AG04450 (cell line): ENCODE results near the gene SEPTIN8. TPM values are rescaled to one million over a fixed set of nuclear protein-coding genes. Genes with fewer than 3 reads are reported as not detected.

Source experiments
- CTCF ChIA-PET: fragments of 300-600, 350-600 bp; formaldehyde crosslinking; extraction: SDS; loops from one replicate; lab custom pipeline; 2022; ENCODE audit warnings: antibody characterized with exemption, inconsistent platforms; lab: Charles Lee
- POLR2A ChIA-PET: fragments of 350-600 bp; formaldehyde crosslinking; extraction: SDS; loops from one replicate; lab custom pipeline; 2021; ENCODE audit warnings: antibody characterized with exemption, inconsistent platforms; lab: Yijun Ruan, JAX
- DNase-seq: peaks from one replicate; pipeline ENCODE4 v3.0.0-alpha.2; 2011; ENCODE audit warnings: low read depth, low spot score
- H3K27ac ChIP-seq: one replicate; pipeline ENCODE4 v1.5.1; 2012; ENCODE audit warnings: low read depth, low read length, control low read depth
- H3K27me3 ChIP-seq: one replicate; pipeline ENCODE4 v1.6.0; 2012; ENCODE audit warnings: low read length; ENCODE audit not compliant: control insufficient read depth, insufficient read depth
- H3K4me3 ChIP-seq: 2 replicates; pipeline ENCODE4 v1.5.1; 2011; ENCODE audit warnings: mild to moderate bottlenecking, low read depth, low read length, control low read depth
- H3K9me3 ChIP-seq: 2 replicates; pipeline ENCODE4 v1.5.1; 2012; ENCODE audit warnings: low read length; ENCODE audit not compliant: control insufficient read depth, insufficient read depth
- polyA plus RNA-seq: library from polyadenylated mRNA; depleted of rRNA; stranded (reverse); fragments of >200 nt; gene quantifications from 2 replicates; pipeline ENCODE4 v1.2.3, GENCODE V29; 2011
- TF ChIP-seq, protein P1 (sequence below): IDR thresholded peaks from 2 replicates; pipeline ENCODE4 v1.5.1; 2011; ENCODE audit warnings: low read depth, low read length, control low read depth, inconsistent platforms

Gene SEPTIN8
- polyA plus RNA-seq, 1 experiment, result 62.4 TPM

DNA sequence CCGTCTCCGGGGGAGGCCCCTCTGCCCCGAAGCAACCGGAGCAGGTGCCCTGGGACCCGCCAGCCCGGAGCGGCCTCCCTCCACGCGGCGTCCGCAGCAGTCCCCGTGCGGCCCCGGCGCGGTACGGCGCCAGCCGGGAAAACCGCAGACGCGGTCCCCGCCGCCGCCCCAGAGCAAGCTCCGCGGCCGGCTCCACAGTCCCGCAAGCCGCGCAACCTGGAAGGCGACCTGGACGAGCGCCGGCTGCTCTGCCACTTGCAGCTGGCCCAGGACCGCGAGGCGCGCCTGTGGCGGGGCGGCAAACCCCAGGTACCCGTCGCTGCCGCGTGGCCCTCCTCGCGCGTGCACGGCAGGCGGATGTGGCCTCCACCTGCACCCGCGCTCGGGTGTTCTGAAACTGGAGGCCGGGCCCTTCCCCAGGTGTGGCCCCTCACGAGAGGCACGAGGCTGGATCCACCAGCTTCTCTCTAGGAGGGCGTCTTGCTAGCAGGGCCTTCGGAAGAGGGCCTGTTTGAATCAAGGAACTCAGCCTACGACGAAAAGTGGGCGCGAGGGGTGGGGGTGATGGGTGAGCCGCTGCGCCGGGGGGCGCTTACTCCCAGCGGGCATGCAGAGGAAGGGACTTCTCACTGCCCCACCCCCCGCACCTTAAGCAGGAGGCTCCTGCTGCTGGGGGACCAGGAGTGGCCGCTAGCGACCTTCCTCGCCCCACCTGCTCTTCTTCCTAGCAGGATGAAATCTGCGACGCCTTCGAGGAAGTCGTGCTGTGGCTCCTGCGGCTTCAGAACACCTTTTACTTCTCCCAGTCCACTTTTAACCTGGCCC is 29.2 kb downstream of the SEPTIN8 start:
- DNase-seq, result no peak
- Histone ChIP-seq H3K4me3 (peak overlapping the region; percentile 35; the same call in 1 of the 2 replicates), H3K9me3 (peaks cover 4% of the 10 kb centered on the region; the same call in 1 of the 2 replicates), H3K27me3 (peaks cover 44% of the 10 kb centered on the region), H3K27ac (no peak overlapping the region)
- CTCF ChIA-PET, result interaction anchor here (1.5 to 2.6 kb wide), 2 partner anchors 9 to 72 kb away, joined by 3 to 14 read pairs; no protein-coding TSS in a partner anchor
- POLR2A ChIA-PET, result no interaction called here
- TF ChIP-seq, protein P1, sequence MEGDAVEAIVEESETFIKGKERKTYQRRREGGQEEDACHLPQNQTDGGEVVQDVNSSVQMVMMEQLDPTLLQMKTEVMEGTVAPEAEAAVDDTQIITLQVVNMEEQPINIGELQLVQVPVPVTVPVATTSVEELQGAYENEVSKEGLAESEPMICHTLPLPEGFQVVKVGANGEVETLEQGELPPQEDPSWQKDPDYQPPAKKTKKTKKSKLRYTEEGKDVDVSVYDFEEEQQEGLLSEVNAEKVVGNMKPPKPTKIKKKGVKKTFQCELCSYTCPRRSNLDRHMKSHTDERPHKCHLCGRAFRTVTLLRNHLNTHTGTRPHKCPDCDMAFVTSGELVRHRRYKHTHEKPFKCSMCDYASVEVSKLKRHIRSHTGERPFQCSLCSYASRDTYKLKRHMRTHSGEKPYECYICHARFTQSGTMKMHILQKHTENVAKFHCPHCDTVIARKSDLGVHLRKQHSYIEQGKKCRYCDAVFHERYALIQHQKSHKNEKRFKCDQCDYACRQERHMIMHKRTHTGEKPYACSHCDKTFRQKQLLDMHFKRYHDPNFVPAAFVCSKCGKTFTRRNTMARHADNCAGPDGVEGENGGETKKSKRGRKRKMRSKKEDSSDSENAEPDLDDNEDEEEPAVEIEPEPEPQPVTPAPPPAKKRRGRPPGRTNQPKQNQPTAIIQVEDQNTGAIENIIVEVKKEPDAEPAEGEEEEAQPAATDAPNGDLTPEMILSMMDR, result no peak

DNA sequence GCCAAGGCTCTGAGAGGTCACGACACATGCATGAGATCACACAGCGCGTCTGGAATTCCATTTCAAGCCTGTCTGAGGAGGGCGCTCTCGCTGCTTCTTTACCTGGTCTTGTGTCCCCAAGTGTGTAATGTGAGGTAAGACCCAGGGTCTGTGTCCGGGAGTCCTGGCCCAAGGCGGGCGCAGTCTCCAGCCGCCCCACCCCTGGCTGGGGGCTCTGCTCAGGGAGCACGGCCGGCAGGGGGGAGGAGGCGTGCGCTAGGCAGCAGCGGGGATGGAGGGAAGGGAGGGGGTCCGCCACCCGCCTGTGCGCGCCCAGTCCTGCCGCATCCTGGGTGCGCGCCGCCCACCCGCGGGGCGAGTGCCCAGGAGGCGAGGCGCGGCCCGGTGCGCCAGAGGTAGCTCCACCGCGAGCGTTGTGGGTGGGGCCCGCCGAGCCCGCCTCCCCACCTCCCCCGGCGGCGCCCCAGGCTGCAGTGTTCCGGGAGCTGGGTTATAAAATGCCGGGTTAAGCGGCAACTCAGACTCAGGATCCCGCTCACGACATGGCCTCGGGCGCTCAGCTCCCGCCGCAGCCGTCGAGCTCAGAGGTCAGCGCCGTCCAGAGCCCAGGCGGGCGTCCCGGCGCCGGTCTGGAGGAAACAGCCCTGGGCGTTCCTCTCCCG is 30.0 kb downstream of the SEPTIN8 start, which contains the start of gene CCNI2:
Gene CCNI2 (plus strand): TSS at position 473 of the 662 bp plus-strand sequence. CDS start 70 bp downstream, at position 543.
- H3K4me3 ChIP-seq, result peak within 1 kb of the TSS; percentile 35
- CTCF ChIA-PET, result interaction anchor here (1.5 to 2.6 kb wide), 2 partner anchors 10 to 73 kb away, joined by 3 to 14 read pairs; no protein-coding TSS in a partner anchor
- no peak within 1 kb of the TSS for H3K27ac ChIP-seq
- DNase-seq, result no peak
- H3K9me3 ChIP-seq, result peaks cover 4% of the 10 kb centered on the region; the same call in 1 of the 2 replicates
- TF ChIP-seq, protein P1, result peak; percentile 24; the same call in 1 of the 2 replicates
- POLR2A ChIA-PET, result interaction anchor here (0.6 kb wide), 1 partner anchor 216 kb away, joined by 3 read pairs; the partner anchor contains the start of gene AFF4
- H3K27me3 ChIP-seq, result peaks cover 46% of the 10 kb centered on the region

DNA sequence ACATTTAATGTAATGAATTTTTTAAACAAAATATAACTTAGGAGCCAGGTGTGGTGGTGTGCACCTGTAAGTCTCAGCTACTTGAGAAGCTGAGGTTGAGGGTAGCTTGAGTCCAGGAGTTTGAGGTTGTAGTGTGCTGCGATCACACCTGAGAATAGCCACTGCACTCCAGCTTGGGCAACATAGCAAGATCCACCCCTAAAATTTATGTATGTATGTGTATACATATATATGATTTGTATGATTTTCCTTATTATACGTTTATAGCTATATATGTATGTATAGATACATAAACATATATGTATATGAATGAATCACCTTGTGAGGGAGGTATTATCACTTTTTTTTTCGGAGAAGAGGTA is 30.5 kb downstream of the SEPTIN8 start:
- no peak for DNase-seq
- ChIA-PET CTCF (interaction anchor here (0.9 to 2.6 kb wide), 4 partner anchors 8 to 220 kb away, joined by 3 to 14 read pairs (median 3); no protein-coding TSS in a partner anchor), POLR2A (interaction anchor here (0.6 kb wide), 1 partner anchor 217 kb away, joined by 3 read pairs; the partner anchor contains the start of gene AFF4)
- Histone ChIP-seq H3K9me3 (peaks cover 4% of the 10 kb centered on the region; the same call in 1 of the 2 replicates), H3K27me3 (peaks cover 46% of the 10 kb centered on the region), H3K27ac (no peak overlapping the region), H3K4me3 (no peak overlapping the region)
- TF ChIP-seq, protein P1, result no peak

DNA sequence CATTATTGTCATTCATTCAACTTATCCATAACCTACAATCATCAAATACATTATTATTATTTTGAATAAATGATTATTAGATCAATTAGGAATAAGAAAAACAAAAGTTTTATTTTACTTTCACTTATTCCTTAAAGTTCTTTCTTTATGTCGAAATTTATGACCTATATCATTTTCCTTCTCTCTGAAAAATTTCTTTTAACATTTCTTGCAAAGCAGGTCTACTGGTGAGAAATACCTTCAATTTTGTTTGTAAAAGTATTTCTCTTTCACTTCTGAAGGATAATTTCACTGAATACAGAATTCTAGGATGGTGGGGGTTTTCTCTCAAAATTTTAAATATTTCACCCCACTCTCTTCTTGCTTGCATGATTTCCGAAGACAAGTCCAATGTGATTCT is 32.4 kb downstream of the SEPTIN8 start:
- Histone ChIP-seq H3K27me3 (peaks cover 39% of the 10 kb centered on the region), H3K27ac (no peak overlapping the region), H3K4me3 (no peak overlapping the region), H3K9me3 (peaks cover 4% of the 10 kb centered on the region; the same call in 1 of the 2 replicates)
- DNase-seq, result no peak
- TF ChIP-seq, protein P1, result no peak
- CTCF ChIA-PET, result interaction anchor here (0.6 kb wide), 1 partner anchor 9 kb away, joined by 3 read pairs; no protein-coding TSS in a partner anchor
- POLR2A ChIA-PET, result no interaction called here
